ENCODE measurements around the gene ERI2. TPM values are rescaled to one million over a fixed set of nuclear protein-coding genes. Genes with fewer than 3 reads are reported as not detected.

The ERI2 gene
- polyA plus RNA-seq (ENCODE audit: insufficient read length in 3 of 3) = 10 to 100 TPM; 29.0 to 37.3 (median 34.2) TPM
- long read RNA-seq, donor 1, transcript ERI2-203 (1 exons, 3,846 nt) = major isoform, 23 of 26 reads
- long read RNA-seq, donor 1, partial matches to known transcripts = 0 of 26 reads
- long read RNA-seq, donor 1, other reads (novel, unspliced or antisense) = 0 of 26 reads
- long read RNA-seq, donor 2, transcript ERI2-203 (1 exons, 3,846 nt) = major isoform, 25 of 26 reads
- long read RNA-seq, donor 2, partial matches to known transcripts = 0 of 26 reads
- long read RNA-seq, donor 2, other reads (novel, unspliced or antisense) = 0 of 26 reads
- long read RNA-seq, donor 3, transcript ERI2-203 (1 exons, 3,846 nt) = major isoform, 22 of 22 reads
- long read RNA-seq, donor 3, partial matches to known transcripts = 0 of 22 reads
- long read RNA-seq, donor 3, other reads (novel, unspliced or antisense) = 0 of 22 reads
- long read RNA-seq, donor 4, transcript ERI2-203 (1 exons, 3,846 nt) = major isoform, 32 of 32 reads
- long read RNA-seq, donor 4, partial matches to known transcripts = 0 of 32 reads
- long read RNA-seq, donor 4, other reads (novel, unspliced or antisense) = 0 of 32 reads
- long read RNA-seq, donor 5, transcript ERI2-203 (1 exons, 3,846 nt) = major isoform, 15 of 16 reads
- long read RNA-seq, donor 5, partial matches to known transcripts = 0 of 16 reads
- long read RNA-seq, donor 5, other reads (novel, unspliced or antisense) = 0 of 16 reads
- long read RNA-seq, donor 6, transcript ERI2-203 (1 exons, 3,846 nt) = major isoform, 25 of 27 reads
- long read RNA-seq, donor 6, partial matches to known transcripts = 0 of 27 reads
- long read RNA-seq, donor 6, other reads (novel, unspliced or antisense) = 0 of 27 reads
- long read RNA-seq, donor 7, transcript ERI2-203 (1 exons, 3,846 nt) = major isoform, 25 of 26 reads
- long read RNA-seq, donor 7, partial matches to known transcripts = 0 of 26 reads
- long read RNA-seq, donor 7, other reads (novel, unspliced or antisense) = 0 of 26 reads
- long read RNA-seq, donor 8, transcript ERI2-203 (1 exons, 3,846 nt) = major isoform, 8 of 9 reads
- long read RNA-seq, donor 8, partial matches to known transcripts = 0 of 9 reads
- long read RNA-seq, donor 8, other reads (novel, unspliced or antisense) = 0 of 9 reads
- long read RNA-seq, donor 9, transcript ERI2-203 (1 exons, 3,846 nt) = major isoform, 25 of 27 reads
- long read RNA-seq, donor 9, partial matches to known transcripts = 0 of 27 reads
- long read RNA-seq, donor 9, other reads (novel, unspliced or antisense) = 0 of 27 reads
- long read RNA-seq, donor 10, transcript ERI2-203 (1 exons, 3,846 nt) = major isoform, 30 of 32 reads
- long read RNA-seq, donor 10, partial matches to known transcripts = 0 of 32 reads
- long read RNA-seq, donor 10, other reads (novel, unspliced or antisense) = 0 of 32 reads
- long read RNA-seq, donor 11, transcript ERI2-203 (1 exons, 3,846 nt) = major isoform, 17 of 50 reads
- long read RNA-seq, donor 11, partial matches to known transcripts = 33 of 50 reads
- long read RNA-seq, donor 11, other reads (novel, unspliced or antisense) = 0 of 50 reads
- long read RNA-seq, donor 12, transcript ERI2-203 (1 exons, 3,846 nt) = major isoform, 27 of 29 reads
- long read RNA-seq, donor 12, partial matches to known transcripts = 0 of 29 reads
- long read RNA-seq, donor 12, other reads (novel, unspliced or antisense) = 0 of 29 reads
- long read RNA-seq, donor 13, transcript ERI2-203 (1 exons, 3,846 nt) = major isoform, 25 of 30 reads
- long read RNA-seq, donor 13, partial matches to known transcripts = 5 of 30 reads
- long read RNA-seq, donor 13, other reads (novel, unspliced or antisense) = 0 of 30 reads
- long read RNA-seq, donor 14 = 0 reads
- long read RNA-seq, donor 15 = 0 reads
- long read RNA-seq, donor 16, transcript ERI2-203 (1 exons, 3,846 nt) = major isoform, 29 of 32 reads
- long read RNA-seq, donor 16, partial matches to known transcripts = 0 of 32 reads
- long read RNA-seq, donor 16, other reads (novel, unspliced or antisense) = 0 of 32 reads

- peak; percentile 96 for DNase-seq
These were observed at the start of gene ERI2, which contains the start of gene REXO5 for GRCh38 chr16:20806168-20807050. TSS of gene ERI2 (minus strand) at chr16:20806472. CDS start at chr16:20806430, 42 bp downstream. TSS of gene REXO5 (plus strand) at chr16:20806527. CDS start at chr16:20806954, 427 bp downstream.

- DNase-seq = no peak
These were observed 48.7 kb upstream of the ERI2 start for GRCh38 chr16:20854963-20855362.

- DNase-seq = no peak
These were observed 47.8 kb upstream of the ERI2 start for GRCh38 chr16:20853981-20854620.

- DNase-seq = no peak
These were observed 46.9 kb upstream of the ERI2 start for GRCh38 chr16:20853143-20853542.

- DNase-seq = no peak
These were observed 45.3 kb upstream of the ERI2 start for GRCh38 chr16:20851601-20852000.

- no peak for DNase-seq
These were observed 44.7 kb upstream of the ERI2 start for GRCh38 chr16:20850981-20851380.

GRCh38 chr16:20849589-20850390 lies 43.5 kb upstream of the ERI2 start:
- peak; percentile 65 for DNase-seq

GRCh38 chr16:20847550-20847949 lies 41.3 kb upstream of the ERI2 start:
- DNase-seq = no peak

- DNase-seq = no peak
These were observed 40.3 kb upstream of the ERI2 start for GRCh38 chr16:20846551-20846950.

- DNase-seq = no peak
These were observed 39.8 kb upstream of the ERI2 start for GRCh38 chr16:20846030-20846429.

GRCh38 chr16:20844588-20844987 lies 38.3 kb upstream of the ERI2 start:
- no peak for DNase-seq

GRCh38 chr16:20844054-20844453 lies 37.8 kb upstream of the ERI2 start:
- DNase-seq = no peak

- DNase-seq = no peak
These were observed 33.2 kb upstream of the ERI2 start for GRCh38 chr16:20839504-20839903.

- no peak for DNase-seq
These were observed 32.0 kb upstream of the ERI2 start for GRCh38 chr16:20838240-20838639.

GRCh38 chr16:20833086-20833485 lies 26.8 kb upstream of the ERI2 start:
- no peak for DNase-seq

- DNase-seq = no peak
These were observed 24.1 kb upstream of the ERI2 start for GRCh38 chr16:20830372-20830771.

GRCh38 chr16:20829536-20829935 lies 23.3 kb upstream of the ERI2 start:
- no peak for DNase-seq
